Epithelial cell of prostate (primary cell): ENCODE data around the gene TNNI3.
"Not testable (repeated sequence)": the region's sequence is repeated elsewhere in the genome, so short reads cannot be mapped to it uniquely, and the experiment has no call there.

ENCODE experiments used
- DNase-seq: peaks from one replicate; pipeline ENCODE4 v3.0.0-alpha.2; 2011; ENCODE audit warnings: low read depth, low spot score
- H3K27ac ChIP-seq: fragments of 450-650 bp; 2 replicates; pipeline ENCODE4 v1.5.1; 2017; ENCODE audit warnings: mild to moderate bottlenecking

The TNNI3 gene

GRCh38 chr19:55157064-55157908 is at the start of gene TNNI3:
TSS of gene TNNI3 (minus strand) at chr19:55157732. CDS start at chr19:55157589, 143 bp downstream.
- DNase-seq: no peak
- no peak within 1 kb of the TSS for H3K27ac ChIP-seq

- DNase-seq: peak; percentile 40
- peak overlapping the region; percentile 28 for H3K27ac ChIP-seq
These were observed 49.4 kb upstream of the TNNI3 start for GRCh38 chr19:55206664-55207500.

GRCh38 chr19:55202199-55202598 is 44.7 kb upstream of the TNNI3 start:
- not testable (repeated sequence) for DNase-seq, H3K27ac ChIP-seq

- DNase-seq: no peak
- no peak overlapping the region for H3K27ac ChIP-seq
These were observed 42.2 kb upstream of the TNNI3 start for GRCh38 chr19:55199620-55200204.

- no peak for DNase-seq
- no peak overlapping the region for H3K27ac ChIP-seq
These were observed 41.1 kb upstream of the TNNI3 start for GRCh38 chr19:55198651-55199050.

GRCh38 chr19:55197528-55197927 is 40.0 kb upstream of the TNNI3 start:
- no peak overlapping the region for H3K27ac ChIP-seq
- DNase-seq: no peak

- no peak for DNase-seq
- H3K27ac ChIP-seq: no peak overlapping the region
These were observed 39.3 kb upstream of the TNNI3 start for GRCh38 chr19:55196803-55197202.

GRCh38 chr19:55193481-55193880 is 35.9 kb upstream of the TNNI3 start:
- H3K27ac ChIP-seq: no peak overlapping the region
- DNase-seq: no peak

GRCh38 chr19:55189403-55189835 is 31.9 kb upstream of the TNNI3 start:
- peak; percentile 99 for DNase-seq
- H3K27ac ChIP-seq: peak overlapping the region; percentile 99

GRCh38 chr19:55188625-55189024 is 31.1 kb upstream of the TNNI3 start:
- peak overlapping the region; percentile 99 for H3K27ac ChIP-seq
- DNase-seq: no peak

- DNase-seq: no peak
These were observed 28.5 kb upstream of the TNNI3 start for GRCh38 chr19:55186080-55186479.

GRCh38 chr19:55181740-55182139 is 24.2 kb upstream of the TNNI3 start:
- H3K27ac ChIP-seq: no peak overlapping the region

More at GRCh38 chr19:55186080-55186479, 28.5 kb upstream of the TNNI3 start:
- no peak overlapping the region for H3K27ac ChIP-seq

GRCh38 chr19:55179606-55180484 is 22.3 kb upstream of the TNNI3 start, which contains the start of gene SYT5:
TSS of gene SYT5 (minus strand) at chr19:55180289. CDS start at chr19:55179041, 1,248 bp downstream.
- no peak within 1 kb of the TSS for H3K27ac ChIP-seq
- no peak for DNase-seq

More at GRCh38 chr19:55181740-55182139, 24.2 kb upstream of the TNNI3 start:
- no peak for DNase-seq

- H3K27ac ChIP-seq: no peak overlapping the region
- no peak for DNase-seq
These were observed 21.5 kb upstream of the TNNI3 start for GRCh38 chr19:55178781-55179599.

- DNase-seq: no peak
- no peak overlapping the region for H3K27ac ChIP-seq
These were observed 18.5 kb upstream of the TNNI3 start for GRCh38 chr19:55176076-55176475.

GRCh38 chr19:55175117-55175867 is 17.8 kb upstream of the TNNI3 start:
- no peak overlapping the region for H3K27ac ChIP-seq

GRCh38 chr19:55174425-55175116 is 17.0 kb upstream of the TNNI3 start:
- DNase-seq: no peak
- no peak overlapping the region for H3K27ac ChIP-seq

More at GRCh38 chr19:55175117-55175867, 17.8 kb upstream of the TNNI3 start:
- DNase-seq: no peak
